Neural cell (in vitro differentiated cells): ENCODE results near the gene ANKRD6. TPM values are rescaled to one million over a fixed set of nuclear protein-coding genes. Genes with fewer than 3 reads are reported as not detected.

Experiments
- H2AFZ ChIP-seq: fragments of 200-600, 300-800 bp; sonication (generic), shearing (Covaris generic); 2 replicates; pipeline ENCODE4 v1.6.0; 2014; ENCODE audit warnings: low read depth, mild to moderate bottlenecking, antibody characterized with exemption, low read length, moderate library complexity
- H3F3A ChIP-seq: fragments of 200-600 bp; shearing (Covaris generic); 2 replicates; pipeline ENCODE4 v1.6.1; 2016; ENCODE audit warnings: mild to moderate bottlenecking, moderate library complexity, mixed read lengths, antibody characterized with exemption, low read length; ENCODE audit not compliant: insufficient read depth, poor library complexity, severe bottlenecking
- H3K27ac ChIP-seq: fragments of 200-600, 300-800 bp; sonication (generic), shearing (Covaris generic); 2 replicates; pipeline ENCODE4 v1.5.1; 2014; ENCODE audit warnings: mild to moderate bottlenecking, low read length, moderate library complexity
- H3K27me3 ChIP-seq: fragments of 300-800, 200-600 bp; sonication (generic), shearing (Covaris generic); 2 replicates; pipeline ENCODE4 v1.6.0; 2014; ENCODE audit warnings: mild to moderate bottlenecking, low read depth, low read length, moderate library complexity; ENCODE audit not compliant: insufficient read depth
- H3K36me3 ChIP-seq: fragments of 300-800, 200-600 bp; sonication (generic), shearing (Covaris generic); 2 replicates; pipeline ENCODE4 v1.5.1; 2014; ENCODE audit warnings: mild to moderate bottlenecking, antibody characterized with exemption, low read length, moderate library complexity; ENCODE audit not compliant: insufficient read depth
- H3K4me2 ChIP-seq: fragments of 300-800, 200-600 bp; sonication (generic), shearing (Covaris generic); 2 replicates; pipeline ENCODE4 v1.6.0; 2014; ENCODE audit warnings: mild to moderate bottlenecking, low read length
- H3K4me3 ChIP-seq: fragments of 300-800, 200-600 bp; sonication (generic), shearing (Covaris generic); 2 replicates; pipeline ENCODE4 v1.5.1; 2014; ENCODE audit warnings: mild to moderate bottlenecking, low read length, moderate library complexity
- H3K79me2 ChIP-seq: fragments of 200-600 bp; shearing (Covaris generic); replicated peaks from 2 replicates; pipeline ENCODE4 v1.6.0; 2014; ENCODE audit warnings: mild to moderate bottlenecking, low read length, moderate library complexity; ENCODE audit not compliant: insufficient read depth
- H3K9ac ChIP-seq: fragments of 300-800, 200-600 bp; sonication (generic), shearing (Covaris generic); 2 replicates; pipeline ENCODE4 v1.6.1; 2016; ENCODE audit warnings: mild to moderate bottlenecking, low read length, mixed read lengths
- H3K9me2 ChIP-seq: fragments of 200-600 bp; shearing (Covaris generic); 2 replicates; pipeline ENCODE4 v1.6.1; 2016; ENCODE audit warnings: mild to moderate bottlenecking, low read length, mixed read lengths; ENCODE audit not compliant: insufficient read depth
- H3K9me3 ChIP-seq: fragments of 200-600, 300-800 bp; sonication (generic), shearing (Covaris generic); 2 replicates; pipeline ENCODE4 v1.6.1; 2016; ENCODE audit warnings: mild to moderate bottlenecking, mixed run types, low read length, moderate library complexity, mixed read lengths
- H4K20me1 ChIP-seq: fragments of 200-600 bp; shearing (Covaris generic); 2 replicates; pipeline ENCODE4 v1.6.1; 2016; ENCODE audit warnings: mild to moderate bottlenecking, mixed run types; ENCODE audit not compliant: insufficient read depth
- CTCF ChIP-seq: fragments of 450-650 bp; IDR thresholded peaks from 2 replicates; pipeline ENCODE4 v1.5.1; 2014; ENCODE audit warnings: antibody characterized with exemption, mild to moderate bottlenecking, moderate library complexity; ENCODE audit not compliant: poor library complexity, severe bottlenecking
- EP300 ChIP-seq: fragments of 450-650 bp; conservative IDR thresholded peaks from 2 replicates; pipeline ENCODE4 v1.6.1; 2014; ENCODE audit warnings: antibody characterized with exemption, mild to moderate bottlenecking, moderate library complexity; ENCODE audit not compliant: poor library complexity, severe bottlenecking
- EZH2 ChIP-seq: fragments of 200-600, 300-800 bp; shearing (Covaris generic), sonication (generic); IDR thresholded peaks from 2 replicates; pipeline ENCODE4 v1.6.1; 2014; ENCODE audit warnings: antibody characterized with exemption, low read length, borderline replicate concordance, mild to moderate bottlenecking; ENCODE audit not compliant: insufficient read depth, poor library complexity, severe bottlenecking
- MXI1 ChIP-seq: fragments of 450-650 bp; conservative IDR thresholded peaks from 2 replicates; pipeline ENCODE4 v1.6.1; 2014; ENCODE audit warnings: antibody characterized with exemption, mild to moderate bottlenecking; ENCODE audit not compliant: poor library complexity, severe bottlenecking
- POLR2AphosphoS5 ChIP-seq: IDR thresholded peaks from 2 replicates; pipeline ENCODE4 v1.6.1; 2012
- RAD21 ChIP-seq: fragments of 450-650 bp; conservative IDR thresholded peaks from 2 replicates; pipeline ENCODE4 v1.6.1; 2014; ENCODE audit warnings: antibody characterized with exemption, mild to moderate bottlenecking, moderate library complexity
- SMC3 ChIP-seq: fragments of 450-650 bp; conservative IDR thresholded peaks from 2 replicates; pipeline ENCODE4 v1.6.1; 2014; ENCODE audit warnings: antibody characterized with exemption, mild to moderate bottlenecking, moderate library complexity; ENCODE audit not compliant: poor library complexity
- TAF1 ChIP-seq: IDR thresholded peaks from 2 replicates; pipeline ENCODE4 v1.6.1; 2012; ENCODE audit warnings: low read depth
- polyA plus RNA-seq: library from polyadenylated mRNA; depleted of rRNA; stranded (reverse); fragments of >200 nt; gene quantifications from 2 replicates; pipeline ENCODE4 v1.2.3, GENCODE V29; 2014
- TF ChIP-seq, protein P1 (sequence below): IDR thresholded peaks from 2 replicates; pipeline ENCODE4 v1.6.1; 2012; ENCODE audit warnings: borderline replicate concordance

ANKRD6 gene
- polyA plus RNA-seq, 1 donor from 2014 or later, result 43.5 TPM

DNA sequence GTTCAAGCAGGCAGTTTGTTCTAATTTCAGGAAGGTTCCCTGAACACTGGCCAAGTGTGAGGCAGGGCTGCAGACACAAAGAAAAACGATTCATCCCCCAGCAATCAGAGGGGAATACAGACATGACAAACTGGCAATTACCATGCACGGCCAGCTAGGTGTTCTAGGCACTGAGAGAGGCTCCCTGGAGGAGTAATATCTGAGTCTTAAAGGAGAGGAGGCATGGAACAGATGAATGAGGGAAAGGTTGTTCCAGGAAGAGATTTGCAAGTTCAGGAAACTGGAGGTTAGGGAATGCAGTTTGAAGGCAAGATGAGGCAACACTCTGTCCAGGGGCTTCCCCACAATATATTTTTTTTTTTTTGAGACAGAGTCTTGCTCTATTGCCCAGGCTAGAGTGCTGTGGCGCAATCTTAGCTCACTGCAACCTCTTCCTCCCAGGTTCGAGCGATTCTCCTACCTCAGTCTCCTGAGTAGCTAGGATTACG, 32.0 kb upstream of the ANKRD6 start:
- Histone ChIP-seq H3K27ac (no peak overlapping the region), H3K36me3 (no peaks in the 10 kb centered on the region), H4K20me1 (no peaks in the 10 kb centered on the region), H3K79me2 (peaks cover 8% of the 10 kb centered on the region), H3K4me3 (no peak overlapping the region), H2AFZ (no peak overlapping the region), H3K27me3 (no peaks in the 10 kb centered on the region), H3F3A (no peaks in the 10 kb centered on the region), H3K4me2 (no peak overlapping the region), H3K9me3 (no peaks in the 10 kb centered on the region), H3K9me2 (no peaks in the 10 kb centered on the region), H3K9ac (no peak overlapping the region)
- TF ChIP-seq EP300, result no peak
- TF ChIP-seq SMC3, result no peak
- TF ChIP-seq TAF1, result no peak
- TF ChIP-seq MXI1, result no peak
- no peak for TF ChIP-seq RAD21
- TF ChIP-seq POLR2AphosphoS5, result no peak
- TF ChIP-seq, protein P1, sequence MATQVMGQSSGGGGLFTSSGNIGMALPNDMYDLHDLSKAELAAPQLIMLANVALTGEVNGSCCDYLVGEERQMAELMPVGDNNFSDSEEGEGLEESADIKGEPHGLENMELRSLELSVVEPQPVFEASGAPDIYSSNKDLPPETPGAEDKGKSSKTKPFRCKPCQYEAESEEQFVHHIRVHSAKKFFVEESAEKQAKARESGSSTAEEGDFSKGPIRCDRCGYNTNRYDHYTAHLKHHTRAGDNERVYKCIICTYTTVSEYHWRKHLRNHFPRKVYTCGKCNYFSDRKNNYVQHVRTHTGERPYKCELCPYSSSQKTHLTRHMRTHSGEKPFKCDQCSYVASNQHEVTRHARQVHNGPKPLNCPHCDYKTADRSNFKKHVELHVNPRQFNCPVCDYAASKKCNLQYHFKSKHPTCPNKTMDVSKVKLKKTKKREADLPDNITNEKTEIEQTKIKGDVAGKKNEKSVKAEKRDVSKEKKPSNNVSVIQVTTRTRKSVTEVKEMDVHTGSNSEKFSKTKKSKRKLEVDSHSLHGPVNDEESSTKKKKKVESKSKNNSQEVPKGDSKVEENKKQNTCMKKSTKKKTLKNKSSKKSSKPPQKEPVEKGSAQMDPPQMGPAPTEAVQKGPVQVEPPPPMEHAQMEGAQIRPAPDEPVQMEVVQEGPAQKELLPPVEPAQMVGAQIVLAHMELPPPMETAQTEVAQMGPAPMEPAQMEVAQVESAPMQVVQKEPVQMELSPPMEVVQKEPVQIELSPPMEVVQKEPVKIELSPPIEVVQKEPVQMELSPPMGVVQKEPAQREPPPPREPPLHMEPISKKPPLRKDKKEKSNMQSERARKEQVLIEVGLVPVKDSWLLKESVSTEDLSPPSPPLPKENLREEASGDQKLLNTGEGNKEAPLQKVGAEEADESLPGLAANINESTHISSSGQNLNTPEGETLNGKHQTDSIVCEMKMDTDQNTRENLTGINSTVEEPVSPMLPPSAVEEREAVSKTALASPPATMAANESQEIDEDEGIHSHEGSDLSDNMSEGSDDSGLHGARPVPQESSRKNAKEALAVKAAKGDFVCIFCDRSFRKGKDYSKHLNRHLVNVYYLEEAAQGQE, result no peak
- TF ChIP-seq CTCF, result no peak
- TF ChIP-seq EZH2, result no peak

DNA sequence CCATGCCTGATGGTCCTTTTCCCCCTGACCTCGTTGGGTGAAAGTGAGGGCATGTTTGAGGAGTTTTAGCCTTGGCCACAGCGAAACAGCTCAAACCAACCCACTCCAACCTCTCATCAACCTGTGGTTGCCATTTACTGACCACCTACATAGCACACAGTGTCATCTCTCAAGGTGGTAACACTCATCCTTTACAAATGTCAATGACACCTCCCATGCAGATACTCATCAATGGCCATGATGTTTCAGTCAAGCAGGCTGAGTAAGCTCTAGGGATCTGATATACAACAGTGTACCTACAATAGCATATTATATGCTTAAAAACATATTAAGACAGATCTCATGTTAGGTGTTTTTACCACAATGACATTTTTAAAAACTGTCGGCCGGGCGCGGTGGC, 30.2 kb upstream of the ANKRD6 start:
- Histone ChIP-seq H3K9me3 (no peaks in the 10 kb centered on the region), H3K27ac (no peak overlapping the region)

More for the DNA sequence above, 30.2 kb upstream of the ANKRD6 start:
- Histone ChIP-seq H3K36me3 (no peaks in the 10 kb centered on the region), H3K4me2 (no peak overlapping the region), H3K4me3 (no peak overlapping the region), H3K27me3 (no peaks in the 10 kb centered on the region), H2AFZ (no peak overlapping the region), H4K20me1 (no peaks in the 10 kb centered on the region), H3K79me2 (peaks cover 11% of the 10 kb centered on the region), H3K9ac (no peak overlapping the region), H3F3A (no peaks in the 10 kb centered on the region), H3K9me2 (no peaks in the 10 kb centered on the region)
- no peak for TF ChIP-seq TAF1
- TF ChIP-seq, protein P1, result no peak
- TF ChIP-seq SMC3, result no peak
- TF ChIP-seq RAD21, result no peak
- TF ChIP-seq MXI1, result no peak
- no peak for TF ChIP-seq EP300
- TF ChIP-seq EZH2, result no peak
- no peak for TF ChIP-seq CTCF
- no peak for TF ChIP-seq POLR2AphosphoS5
